Stimulated activated CD8-positive, alpha-beta memory T cell treated with anti-CD3 and anti-CD28 coated beads, Interleukin-4, amount 100 ng/mL, for 48 hours (primary cell): Measurements from ENCODE around the gene RNF14.

Experiments used
- DNase-seq: peaks from one replicate; pipeline ENCODE4 v3.0.0-alpha.2; 2020

The RNF14 gene

GRCh38 chr5:141982626-141983025 lies 13.7 kb downstream of the RNF14 start:
- no peak for DNase-seq

GRCh38 chr5:141986072-141986471 lies 17.2 kb downstream of the RNF14 start:
- no peak for DNase-seq

- DNase-seq = no peak
Measured at GRCh38 chr5:141989720-141990119, 20.8 kb downstream of the RNF14 start.

GRCh38 chr5:141992349-141992963 lies 23.6 kb downstream of the RNF14 start:
- DNase-seq = peak; percentile 90

GRCh38 chr5:141994511-141995136 lies 25.7 kb downstream of the RNF14 start:
- no peak for DNase-seq

- no peak for DNase-seq
Measured at GRCh38 chr5:141995656-141996055, 26.8 kb downstream of the RNF14 start.

GRCh38 chr5:141997358-141997960 lies 28.6 kb downstream of the RNF14 start:
- no peak for DNase-seq

- no peak for DNase-seq
Measured at GRCh38 chr5:142000173-142000572, 31.3 kb downstream of the RNF14 start.

- DNase-seq = no peak
Measured at GRCh38 chr5:142000704-142001484, 32.0 kb downstream of the RNF14 start.

- no peak for DNase-seq
Measured at GRCh38 chr5:142003266-142003800, 34.4 kb downstream of the RNF14 start.

GRCh38 chr5:142006363-142007236 lies 37.7 kb downstream of the RNF14 start:
- no peak for DNase-seq

- DNase-seq = no peak
Measured at GRCh38 chr5:142007237-142007544, 38.3 kb downstream of the RNF14 start.

- no peak for DNase-seq
Measured at GRCh38 chr5:142008813-142009212, 39.9 kb downstream of the RNF14 start.

GRCh38 chr5:142009886-142010285 lies 41.0 kb downstream of the RNF14 start:
- no peak for DNase-seq

GRCh38 chr5:142011572-142012185 lies 42.8 kb downstream of the RNF14 start:
- no peak for DNase-seq

- peak; percentile 85 for DNase-seq
Measured at GRCh38 chr5:142012186-142012785, 43.4 kb downstream of the RNF14 start.

- DNase-seq = peak; percentile 78
Measured at GRCh38 chr5:142012792-142013388, 44.0 kb downstream of the RNF14 start, which contains the start of gene GNPDA1. GNPDA1 (minus strand) TSS chr5:142013027; CDS start chr5:142012035, 992 bp downstream.

GRCh38 chr5:142013734-142014521 lies 45.0 kb downstream of the RNF14 start:
- peak; percentile 40 for DNase-seq

GRCh38 chr5:142014911-142015584 lies 46.1 kb downstream of the RNF14 start:
- DNase-seq = peak; percentile 63
